Inflammatory macrophage treated with lipopolysaccharide for 1 hour (primary cell): ENCODE data around the gene RASA1.
A peak's percentile ranks its signal among the peaks of the same experiment; 100 is the strongest.

Experiments used
- DNase-seq, 2 donors: peaks; one replicate each; pipeline ENCODE4 v3.0.0-alpha.2; 2020 to 2022

The RASA1 gene

GRCh38 chr5:87361536-87362213 lies 94.0 kb downstream of the RASA1 start:
- DNase-seq = peak; percentile 9 to 44

GRCh38 chr5:87367243-87367642 lies 99.6 kb downstream of the RASA1 start:
- DNase-seq = no peak

GRCh38 chr5:87368601-87369000 lies 100.9 kb downstream of the RASA1 start:
- no peak for DNase-seq

- DNase-seq = no peak
Observed at GRCh38 chr5:87369431-87369830, 101.7 kb downstream of the RASA1 start.

GRCh38 chr5:87372705-87373104 lies 105.0 kb downstream of the RASA1 start:
- DNase-seq = no peak

GRCh38 chr5:87382224-87382623 lies 114.5 kb downstream of the RASA1 start:
- no peak for DNase-seq

- DNase-seq = no peak
Observed at GRCh38 chr5:87383216-87383615, 115.5 kb downstream of the RASA1 start.

- DNase-seq = no peak
Observed at GRCh38 chr5:87385802-87386201, 118.1 kb downstream of the RASA1 start.

GRCh38 chr5:87388129-87388528 lies 120.4 kb downstream of the RASA1 start:
- no peak for DNase-seq

GRCh38 chr5:87389296-87390034 lies 121.8 kb downstream of the RASA1 start:
- no peak for DNase-seq

- DNase-seq = no peak
Observed at GRCh38 chr5:87390075-87390474, 122.4 kb downstream of the RASA1 start.

- DNase-seq = no peak
Observed at GRCh38 chr5:87390576-87391199, 123.0 kb downstream of the RASA1 start.

GRCh38 chr5:87392170-87392569 lies 124.5 kb downstream of the RASA1 start:
- no peak for DNase-seq

- DNase-seq = no peak
Observed at GRCh38 chr5:87392801-87393200, 125.1 kb downstream of the RASA1 start.

- no peak for DNase-seq
Observed at GRCh38 chr5:87393331-87393730, 125.6 kb downstream of the RASA1 start.

GRCh38 chr5:87394411-87395165 lies 126.9 kb downstream of the RASA1 start:
- peak; percentile 22 to 29 for DNase-seq

GRCh38 chr5:87398981-87399614 lies 131.4 kb downstream of the RASA1 start:
- no peak for DNase-seq

- DNase-seq = peak; percentile 53
Observed at GRCh38 chr5:87399720-87400119, 132.0 kb downstream of the RASA1 start.

GRCh38 chr5:87400305-87400899 lies 132.7 kb downstream of the RASA1 start:
- DNase-seq = peak; percentile 20 to 54

GRCh38 chr5:87401626-87402025 lies 133.9 kb downstream of the RASA1 start:
- DNase-seq = no peak

- no peak for DNase-seq
Observed at GRCh38 chr5:87403409-87403808, 135.7 kb downstream of the RASA1 start.

- DNase-seq = no peak
Observed at GRCh38 chr5:87403899-87404298, 136.2 kb downstream of the RASA1 start.
